ENCODE results near the gene CCSER1.

DNA sequence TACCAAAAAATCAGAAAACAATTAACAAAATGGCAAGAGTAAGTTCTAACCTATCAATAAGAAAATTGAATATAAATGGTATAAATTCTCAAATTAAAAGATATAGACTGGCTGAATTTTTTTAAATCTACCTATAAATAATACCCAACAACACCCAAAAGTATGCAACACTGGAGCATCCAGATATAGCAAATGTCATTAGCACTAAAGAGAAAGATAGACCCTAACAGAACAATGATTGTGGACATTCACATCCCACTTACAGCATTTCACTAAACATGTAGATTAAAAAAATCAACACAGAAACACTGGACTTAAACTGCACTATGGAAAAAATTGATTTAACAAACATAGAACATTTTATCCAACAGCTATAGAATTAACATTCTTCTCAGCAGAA is 1503.6 kb downstream of the CCSER1 start:
- TF ChIP-seq, protein P1, sequence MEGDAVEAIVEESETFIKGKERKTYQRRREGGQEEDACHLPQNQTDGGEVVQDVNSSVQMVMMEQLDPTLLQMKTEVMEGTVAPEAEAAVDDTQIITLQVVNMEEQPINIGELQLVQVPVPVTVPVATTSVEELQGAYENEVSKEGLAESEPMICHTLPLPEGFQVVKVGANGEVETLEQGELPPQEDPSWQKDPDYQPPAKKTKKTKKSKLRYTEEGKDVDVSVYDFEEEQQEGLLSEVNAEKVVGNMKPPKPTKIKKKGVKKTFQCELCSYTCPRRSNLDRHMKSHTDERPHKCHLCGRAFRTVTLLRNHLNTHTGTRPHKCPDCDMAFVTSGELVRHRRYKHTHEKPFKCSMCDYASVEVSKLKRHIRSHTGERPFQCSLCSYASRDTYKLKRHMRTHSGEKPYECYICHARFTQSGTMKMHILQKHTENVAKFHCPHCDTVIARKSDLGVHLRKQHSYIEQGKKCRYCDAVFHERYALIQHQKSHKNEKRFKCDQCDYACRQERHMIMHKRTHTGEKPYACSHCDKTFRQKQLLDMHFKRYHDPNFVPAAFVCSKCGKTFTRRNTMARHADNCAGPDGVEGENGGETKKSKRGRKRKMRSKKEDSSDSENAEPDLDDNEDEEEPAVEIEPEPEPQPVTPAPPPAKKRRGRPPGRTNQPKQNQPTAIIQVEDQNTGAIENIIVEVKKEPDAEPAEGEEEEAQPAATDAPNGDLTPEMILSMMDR (IDR thresholded peaks at IDR 0.05; ENCODE audit: insufficient read depth, low read length, poor library complexity, severe bottlenecking), result no peak
- TF ChIP-seq EZH2phosphoT487 (conservative IDR thresholded peaks at IDR 0.05; ENCODE audit: low read length), result no peak

Measured in SU-DHL-6 (cell line).